Upper lobe of left lung (tissue), 6 donors: ENCODE data around the gene IFNG. TPM values are rescaled to one million over a fixed set of nuclear protein-coding genes. Genes with fewer than 3 reads are reported as not detected.

ENCODE experiments used
- ATAC-seq, 2 donors: fragments of 200-7000 bp; cut with Tn5 transposase; one replicate each; pipeline ENCODE4 v1.9.1; 2022; ENCODE audit warnings: mild to moderate bottlenecking in 2 of 2, moderate library complexity in 2 of 2; ENCODE audit not compliant: low FRiP score in 2 of 2
- DNase-seq, 2 donors: peaks; one replicate each; pipeline ENCODE4 v3.0.0-alpha.2; 2019 to 2020
- H3K27ac ChIP-seq, 4 donors: fragments of 200-600 bp; sonication (generic); one replicate each; pipeline ENCODE4 v1.5.1; 2016 to 2019
- H3K27me3 ChIP-seq, 4 donors: fragments of 200-600 bp; sonication (generic); one replicate each; pipeline ENCODE4 v1.5.1; 2017 to 2019
- H3K36me3 ChIP-seq, 4 donors: fragments of 200-600 bp; sonication (generic); one replicate each; pipeline ENCODE4 v1.5.1; 2016 to 2019
- H3K4me1 ChIP-seq, 4 donors: fragments of 200-600 bp; sonication (generic); one replicate each; pipeline ENCODE4 v1.5.1; 2018 to 2019
- H3K4me3 ChIP-seq, 4 donors: fragments of 200-600 bp; sonication (generic); one replicate each; pipeline ENCODE4 v1.5.1; 2017 to 2019; ENCODE audit warnings: mild to moderate bottlenecking in 2 of 4, moderate library complexity in 1 of 4
- H3K9me3 ChIP-seq, 4 donors: fragments of 200-600 bp; sonication (generic); one replicate each; pipeline ENCODE4 v1.5.1; 2018 to 2019
- EP300 ChIP-seq, 4 donors: sonication (generic); formaldehyde crosslinking; IDR thresholded peaks; one replicate each; pipeline ENCODE4 v1.5.1; 2017; ENCODE audit warnings: antibody characterized with exemption in 4 of 4, control low read depth in 2 of 4
- POLR2A ChIP-seq, 4 donors: fragments of 450-650 bp; IDR thresholded peaks; one replicate each; pipeline ENCODE4 v1.5.1; 2016 to 2017; ENCODE audit warnings: antibody characterized with exemption in 4 of 4, mild to moderate bottlenecking in 2 of 4
- POLR2AphosphoS5 ChIP-seq, 2 donors: sonication (generic); formaldehyde crosslinking; IDR thresholded peaks; one replicate each; pipeline ENCODE4 v1.5.1; 2017; ENCODE audit warnings: antibody characterized with exemption in 2 of 2
- WGBS, 2 donors: methylation state at CpG; one replicate each; pipeline ENCODE4 v1.1.5; 2017 to 2018; 5-methylcytosine and 5-hydroxymethylcytosine counted together
- total RNA-seq, 6 donors: library from RNA; depleted of rRNA in 4 of 6; stranded (reverse); fragments of >200 nt in 4 of 6; gene quantifications; one replicate each; pipeline versions ENCODE4 v1.1.0 to v1.2.1, GENCODE V29; 2016 to 2021
- TF ChIP-seq, protein P1 (sequence below), 6 experiments: fragments of 450-650 bp in 4 of 6; fragments of 200-600 bp in 2 of 6; sonication (generic) in 2 of 6; IDR thresholded peaks; one replicate each; pipeline ENCODE4 v1.5.1; 2016 to 2019; ENCODE audit warnings: antibody characterized with exemption in 6 of 6
- donor health status: DM: no; HTN: no; CAD: no; lungs with moderate emphysema.
- donor health status: DM: no; HTN: yes; CAD: no; lungs with severe emphysema.

Gene IFNG
- total RNA-seq, 6 donors from 2014 or later: 0.54 to 0.57 TPM; not detected in 4

DNA sequence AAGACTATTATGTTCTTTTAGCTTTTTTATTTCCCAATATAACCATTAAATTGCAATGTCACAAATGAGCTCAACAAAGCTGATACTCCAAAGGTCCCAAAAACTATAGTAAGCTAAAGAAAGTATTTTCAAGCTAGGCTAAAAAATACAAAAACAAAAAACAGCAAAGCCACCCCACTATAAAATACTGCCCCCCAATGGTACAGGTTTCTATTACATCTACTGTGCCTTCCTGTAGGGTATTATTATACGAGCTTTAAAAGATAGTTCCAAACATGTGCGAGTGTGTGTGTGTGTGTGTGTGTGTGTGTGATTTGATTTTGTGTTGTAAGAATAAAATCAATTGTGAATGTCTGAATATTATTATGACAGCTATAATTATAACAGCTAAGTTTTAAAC lies 1.1 kb downstream of the IFNG start:
- no peaks in the 10 kb centered on the region for H3K27me3 ChIP-seq
- ATAC-seq: no peak
- no peak overlapping the region for H3K27ac ChIP-seq
- 40 to 43% methylated on average over 2 of the region's 2 CpGs for WGBS, 2 donors
- no peak overlapping the region for H3K4me3 ChIP-seq
- no peaks in the 10 kb centered on the region for H3K9me3 ChIP-seq
- no peaks in the 10 kb centered on the region for H3K36me3 ChIP-seq
- no peaks in the 10 kb centered on the region for H3K4me1 ChIP-seq
- no peak for DNase-seq
- no peak for TF ChIP-seq EP300 (IDR thresholded peaks at IDR 0.05)
- TF ChIP-seq, protein P1, sequence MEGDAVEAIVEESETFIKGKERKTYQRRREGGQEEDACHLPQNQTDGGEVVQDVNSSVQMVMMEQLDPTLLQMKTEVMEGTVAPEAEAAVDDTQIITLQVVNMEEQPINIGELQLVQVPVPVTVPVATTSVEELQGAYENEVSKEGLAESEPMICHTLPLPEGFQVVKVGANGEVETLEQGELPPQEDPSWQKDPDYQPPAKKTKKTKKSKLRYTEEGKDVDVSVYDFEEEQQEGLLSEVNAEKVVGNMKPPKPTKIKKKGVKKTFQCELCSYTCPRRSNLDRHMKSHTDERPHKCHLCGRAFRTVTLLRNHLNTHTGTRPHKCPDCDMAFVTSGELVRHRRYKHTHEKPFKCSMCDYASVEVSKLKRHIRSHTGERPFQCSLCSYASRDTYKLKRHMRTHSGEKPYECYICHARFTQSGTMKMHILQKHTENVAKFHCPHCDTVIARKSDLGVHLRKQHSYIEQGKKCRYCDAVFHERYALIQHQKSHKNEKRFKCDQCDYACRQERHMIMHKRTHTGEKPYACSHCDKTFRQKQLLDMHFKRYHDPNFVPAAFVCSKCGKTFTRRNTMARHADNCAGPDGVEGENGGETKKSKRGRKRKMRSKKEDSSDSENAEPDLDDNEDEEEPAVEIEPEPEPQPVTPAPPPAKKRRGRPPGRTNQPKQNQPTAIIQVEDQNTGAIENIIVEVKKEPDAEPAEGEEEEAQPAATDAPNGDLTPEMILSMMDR (IDR thresholded peaks at IDR 0.05): peak in 2 of 6 experiments; percentile 7 to 39

DNA sequence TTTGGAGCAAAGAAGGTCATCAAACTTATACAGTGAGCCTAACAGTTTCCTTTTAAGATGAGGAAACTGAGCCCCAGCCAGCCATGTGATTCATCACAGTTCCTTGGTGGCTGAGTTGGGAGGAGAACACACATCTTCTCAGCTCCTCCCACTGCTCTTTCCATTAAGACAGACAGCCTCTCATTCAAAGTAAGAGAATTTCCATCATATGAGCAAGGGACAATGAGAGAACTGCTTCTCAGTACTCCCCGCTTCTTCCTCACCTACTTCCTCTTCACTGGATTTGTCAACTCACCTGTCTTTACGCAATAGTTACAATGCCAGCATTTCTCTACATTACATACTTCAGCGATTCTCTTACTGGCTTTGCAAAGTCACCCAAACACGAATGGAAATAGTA lies 2.2 kb downstream of the IFNG start:
- 60 to 64% methylated on average over 4 of the region's 4 CpGs for WGBS, 2 donors
- no peak overlapping the region for H3K27ac ChIP-seq
- no peaks in the 10 kb centered on the region for H3K4me1 ChIP-seq
- no peak for DNase-seq
- no peak for ATAC-seq
- TF ChIP-seq, protein P1 (IDR thresholded peaks at IDR 0.05): no peak
- TF ChIP-seq POLR2AphosphoS5 (IDR thresholded peaks at IDR 0.05): no peak
- H3K27me3 ChIP-seq: no peaks in the 10 kb centered on the region
- H3K9me3 ChIP-seq: no peaks in the 10 kb centered on the region
- no peaks in the 10 kb centered on the region for H3K36me3 ChIP-seq
- H3K4me3 ChIP-seq: no peak overlapping the region

DNA sequence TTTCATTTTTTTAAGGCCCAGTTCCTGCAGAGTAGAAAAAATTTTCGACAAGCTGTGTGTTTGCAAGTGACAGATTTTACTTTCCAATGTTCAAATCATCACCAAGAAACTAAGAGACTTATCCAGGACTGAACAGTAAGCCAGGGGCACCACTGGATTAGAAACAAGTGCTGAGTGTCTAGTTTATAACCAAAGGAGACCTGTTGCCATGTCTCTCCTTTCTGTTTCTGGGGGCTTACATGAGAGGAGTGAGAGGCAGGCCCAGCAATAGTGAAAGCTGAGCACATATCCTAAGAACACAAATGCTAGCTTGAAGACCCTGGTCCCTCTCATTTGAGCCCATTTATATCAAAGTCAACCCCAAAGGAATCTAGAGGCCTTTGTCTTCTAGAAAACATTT lies 2.9 kb downstream of the IFNG start:
- no peaks in the 10 kb centered on the region for H3K36me3 ChIP-seq
- DNase-seq (no peak), ATAC-seq (no peak)
- H3K4me1 ChIP-seq: no peaks in the 10 kb centered on the region
- no peak overlapping the region for H3K27ac ChIP-seq
- TF ChIP-seq POLR2AphosphoS5 (IDR thresholded peaks at IDR 0.05): no peak
- TF ChIP-seq EP300 (IDR thresholded peaks at IDR 0.05): no peak
- TF ChIP-seq, protein P1 (IDR thresholded peaks at IDR 0.05): no peak
- no peak for TF ChIP-seq POLR2A (IDR thresholded peaks at IDR 0.05)
- WGBS, 2 donors: 69 to 81% methylated on average over 1 of the region's 1 CpG
- H3K27me3 ChIP-seq: no peaks in the 10 kb centered on the region
- no peak overlapping the region for H3K4me3 ChIP-seq
- H3K9me3 ChIP-seq: no peaks in the 10 kb centered on the region

DNA sequence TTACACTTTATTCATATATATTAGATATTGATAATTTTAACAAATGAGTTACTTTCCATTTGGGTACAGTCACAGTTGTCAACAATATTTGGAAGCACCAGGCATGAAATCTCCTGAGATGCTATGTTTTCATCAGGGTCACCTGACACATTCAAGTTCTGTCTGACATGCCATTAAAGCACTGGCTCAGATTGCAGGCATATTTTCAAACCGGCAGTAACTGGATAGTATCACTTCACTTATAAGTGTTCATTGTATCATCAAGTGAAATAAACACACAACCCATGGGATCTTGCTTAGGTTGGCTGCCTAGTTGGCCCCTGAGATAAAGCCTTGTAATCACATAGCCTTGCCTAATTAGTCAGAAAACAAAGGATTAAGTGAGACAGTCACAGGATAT lies 4.8 kb downstream of the IFNG start:
- Histone ChIP-seq H3K27me3 (no peaks in the 10 kb centered on the region), H3K9me3 (no peaks in the 10 kb centered on the region), H3K27ac (no peak overlapping the region), H3K4me3 (no peak overlapping the region), H3K36me3 (no peaks in the 10 kb centered on the region), H3K4me1 (no peaks in the 10 kb centered on the region)
- TF ChIP-seq POLR2AphosphoS5 (IDR thresholded peaks at IDR 0.05) (no peak), POLR2A (IDR thresholded peaks at IDR 0.05) (no peak), EP300 (IDR thresholded peaks at IDR 0.05) (no peak)
- TF ChIP-seq, protein P1 (IDR thresholded peaks at IDR 0.05): no peak
- 28 to 67% methylated on average over 1 of the region's 1 CpG for WGBS, 2 donors
- DNase-seq: no peak
- ATAC-seq: no peak

DNA sequence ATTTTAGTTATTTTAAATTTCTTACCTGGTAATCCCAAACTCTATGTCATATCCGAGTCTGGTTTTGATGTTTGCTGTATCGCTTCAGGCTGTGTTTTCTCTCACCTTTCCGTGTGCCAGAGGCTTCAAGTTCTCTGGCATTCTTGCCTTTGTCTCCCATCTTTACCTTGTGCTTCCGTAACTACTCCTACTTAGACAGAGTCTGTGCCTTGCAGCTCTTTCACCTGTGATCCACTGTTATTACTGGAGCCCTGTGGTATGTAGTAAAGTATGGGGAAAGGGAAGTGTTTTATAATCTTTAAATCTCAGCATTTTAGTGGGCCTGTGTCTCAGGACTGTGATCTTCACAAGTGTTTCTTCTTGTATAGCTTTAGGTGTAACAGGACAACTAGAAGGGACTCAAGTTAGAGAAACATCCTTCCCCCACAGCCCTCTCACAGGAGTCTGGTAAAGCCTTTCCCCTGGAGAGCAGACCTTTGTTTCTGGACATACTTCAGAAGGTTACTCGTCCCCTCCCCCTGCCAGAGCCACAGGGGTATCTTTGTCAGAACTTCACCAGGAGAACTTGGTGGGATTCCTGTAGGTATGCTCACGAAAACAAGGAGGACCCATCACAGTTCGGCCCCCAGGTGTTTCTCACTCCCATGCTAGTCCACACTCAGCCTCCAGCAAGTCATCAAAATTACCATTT lies 11.1 kb downstream of the IFNG start:
- no peak overlapping the region for H3K4me3 ChIP-seq
- H3K27ac ChIP-seq: no peak overlapping the region
- H3K4me1 ChIP-seq: no peaks in the 10 kb centered on the region
- 89 to 90% methylated on average over 7 of the region's 7 CpGs for WGBS, 2 donors
- no peaks in the 10 kb centered on the region for H3K36me3 ChIP-seq
- ATAC-seq: no peak
- no peak for DNase-seq
- TF ChIP-seq, protein P1 (IDR thresholded peaks at IDR 0.05): no peak
- no peak for TF ChIP-seq POLR2AphosphoS5 (IDR thresholded peaks at IDR 0.05)
- no peak for TF ChIP-seq POLR2A (IDR thresholded peaks at IDR 0.05)
- no peak for TF ChIP-seq EP300 (IDR thresholded peaks at IDR 0.05)
- H3K27me3 ChIP-seq: no peaks in the 10 kb centered on the region
- no peaks in the 10 kb centered on the region for H3K9me3 ChIP-seq
